Measurements from ENCODE around the gene TRAPPC2L.
"Not testable (repeated sequence)": the region's sequence is repeated elsewhere in the genome, so short reads cannot be mapped to it uniquely, and the experiment has no call there.

TRAPPC2L gene

DNA sequence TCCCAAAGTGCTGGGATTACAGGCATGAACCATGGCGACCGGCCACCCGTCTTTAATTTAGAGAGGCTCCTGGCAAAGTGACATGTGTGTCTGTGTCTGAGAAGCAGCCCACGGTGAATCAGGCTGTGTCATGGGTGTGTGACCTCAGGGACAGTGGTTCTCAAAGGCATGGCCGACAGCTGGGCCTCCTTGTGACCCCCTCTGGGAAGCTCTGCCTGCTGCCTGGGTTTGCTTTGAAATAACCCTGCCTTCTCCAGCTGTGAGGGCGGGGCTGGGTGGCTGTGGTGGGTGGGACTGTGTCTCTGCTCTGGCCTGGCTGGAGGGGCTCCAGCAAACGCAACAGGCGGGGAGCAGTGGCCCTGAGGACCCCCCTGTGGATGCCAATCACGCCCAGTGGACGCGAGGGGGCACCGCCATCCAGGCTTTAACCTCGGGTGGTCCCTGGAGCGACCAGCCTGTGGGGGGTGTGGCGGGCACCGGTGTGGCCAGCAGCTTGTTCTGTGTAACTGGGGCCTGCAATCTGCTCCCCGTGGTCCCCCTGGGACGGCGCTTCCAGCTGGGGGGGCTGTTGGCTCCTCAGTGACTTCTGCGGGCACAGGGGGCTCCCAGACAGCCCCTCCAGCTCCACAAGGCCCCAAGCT lies 36.4 kb upstream of the TRAPPC2L start:
- no peak overlapping the region for H3K27ac ChIP-seq (replicated peaks)
- H3K4me3 ChIP-seq (replicated peaks; ENCODE audit: insufficient read depth, low read length): no peak overlapping the region
- no peak for DNase-seq (ENCODE audit: low read depth in 1 of 2, low spot score in 1 of 2)
- H3K27me3 ChIP-seq (ENCODE audit: insufficient read depth, poor library complexity, severe bottlenecking): no peaks in the 10 kb centered on the region
- TF ChIP-seq POLR2AphosphoS5 (IDR thresholded peaks at IDR 0.05; ENCODE audit: low read depth): no peak

DNA sequence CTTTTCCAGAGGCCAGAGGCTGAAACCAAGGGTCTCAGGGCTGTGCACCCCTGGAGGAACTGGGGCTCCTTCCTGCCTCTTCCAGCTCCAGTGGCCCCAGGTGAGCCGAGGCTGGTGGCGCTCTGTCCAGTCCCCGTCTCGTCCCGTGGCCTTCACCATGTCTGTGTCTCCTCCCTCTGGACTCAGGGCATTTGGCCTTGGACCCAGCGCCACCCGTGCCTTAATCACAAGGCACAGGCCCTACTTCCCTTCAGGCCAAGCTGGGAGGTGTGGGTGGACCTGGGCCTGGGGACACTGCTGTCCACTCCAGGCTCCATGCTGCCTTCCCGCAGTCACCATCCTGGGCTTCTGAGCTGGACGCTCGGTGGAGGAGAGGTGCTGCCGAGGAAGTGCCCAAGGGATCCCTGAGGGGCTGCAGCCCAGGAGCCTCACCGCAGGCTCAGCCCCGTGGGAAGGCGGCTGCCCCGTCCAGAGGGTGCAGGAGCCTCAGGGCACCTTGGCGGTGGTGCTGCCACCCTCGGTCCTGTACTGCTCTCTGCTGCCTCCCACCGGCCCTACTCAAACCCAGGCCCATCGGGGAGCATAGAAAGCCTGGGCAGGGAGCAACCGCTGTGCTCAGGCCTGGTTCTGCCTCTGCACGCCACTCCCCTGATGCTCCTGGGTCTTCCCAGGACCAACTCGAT lies 35.6 kb upstream of the TRAPPC2L start:
- Histone ChIP-seq H3K27ac (replicated peaks) (no peak overlapping the region), H3K4me3 (replicated peaks; ENCODE audit: insufficient read depth, low read length) (no peak overlapping the region), H3K27me3 (ENCODE audit: insufficient read depth, poor library complexity, severe bottlenecking) (no peaks in the 10 kb centered on the region)
- no peak for DNase-seq (ENCODE audit: low read depth in 1 of 2, low spot score in 1 of 2)
- TF ChIP-seq, protein P1, sequence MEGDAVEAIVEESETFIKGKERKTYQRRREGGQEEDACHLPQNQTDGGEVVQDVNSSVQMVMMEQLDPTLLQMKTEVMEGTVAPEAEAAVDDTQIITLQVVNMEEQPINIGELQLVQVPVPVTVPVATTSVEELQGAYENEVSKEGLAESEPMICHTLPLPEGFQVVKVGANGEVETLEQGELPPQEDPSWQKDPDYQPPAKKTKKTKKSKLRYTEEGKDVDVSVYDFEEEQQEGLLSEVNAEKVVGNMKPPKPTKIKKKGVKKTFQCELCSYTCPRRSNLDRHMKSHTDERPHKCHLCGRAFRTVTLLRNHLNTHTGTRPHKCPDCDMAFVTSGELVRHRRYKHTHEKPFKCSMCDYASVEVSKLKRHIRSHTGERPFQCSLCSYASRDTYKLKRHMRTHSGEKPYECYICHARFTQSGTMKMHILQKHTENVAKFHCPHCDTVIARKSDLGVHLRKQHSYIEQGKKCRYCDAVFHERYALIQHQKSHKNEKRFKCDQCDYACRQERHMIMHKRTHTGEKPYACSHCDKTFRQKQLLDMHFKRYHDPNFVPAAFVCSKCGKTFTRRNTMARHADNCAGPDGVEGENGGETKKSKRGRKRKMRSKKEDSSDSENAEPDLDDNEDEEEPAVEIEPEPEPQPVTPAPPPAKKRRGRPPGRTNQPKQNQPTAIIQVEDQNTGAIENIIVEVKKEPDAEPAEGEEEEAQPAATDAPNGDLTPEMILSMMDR (IDR thresholded peaks at IDR 0.05; ENCODE audit: insufficient read depth, low read length): no peak
- TF ChIP-seq POLR2AphosphoS5 (IDR thresholded peaks at IDR 0.05; ENCODE audit: low read depth) (no peak), SPI1 (IDR thresholded peaks at IDR 0.05; ENCODE audit: borderline replicate concordance, low read depth) (no peak), GABPA (IDR thresholded peaks at IDR 0.05; ENCODE audit: low read depth) (no peak)
- TF ChIP-seq, protein P2, sequence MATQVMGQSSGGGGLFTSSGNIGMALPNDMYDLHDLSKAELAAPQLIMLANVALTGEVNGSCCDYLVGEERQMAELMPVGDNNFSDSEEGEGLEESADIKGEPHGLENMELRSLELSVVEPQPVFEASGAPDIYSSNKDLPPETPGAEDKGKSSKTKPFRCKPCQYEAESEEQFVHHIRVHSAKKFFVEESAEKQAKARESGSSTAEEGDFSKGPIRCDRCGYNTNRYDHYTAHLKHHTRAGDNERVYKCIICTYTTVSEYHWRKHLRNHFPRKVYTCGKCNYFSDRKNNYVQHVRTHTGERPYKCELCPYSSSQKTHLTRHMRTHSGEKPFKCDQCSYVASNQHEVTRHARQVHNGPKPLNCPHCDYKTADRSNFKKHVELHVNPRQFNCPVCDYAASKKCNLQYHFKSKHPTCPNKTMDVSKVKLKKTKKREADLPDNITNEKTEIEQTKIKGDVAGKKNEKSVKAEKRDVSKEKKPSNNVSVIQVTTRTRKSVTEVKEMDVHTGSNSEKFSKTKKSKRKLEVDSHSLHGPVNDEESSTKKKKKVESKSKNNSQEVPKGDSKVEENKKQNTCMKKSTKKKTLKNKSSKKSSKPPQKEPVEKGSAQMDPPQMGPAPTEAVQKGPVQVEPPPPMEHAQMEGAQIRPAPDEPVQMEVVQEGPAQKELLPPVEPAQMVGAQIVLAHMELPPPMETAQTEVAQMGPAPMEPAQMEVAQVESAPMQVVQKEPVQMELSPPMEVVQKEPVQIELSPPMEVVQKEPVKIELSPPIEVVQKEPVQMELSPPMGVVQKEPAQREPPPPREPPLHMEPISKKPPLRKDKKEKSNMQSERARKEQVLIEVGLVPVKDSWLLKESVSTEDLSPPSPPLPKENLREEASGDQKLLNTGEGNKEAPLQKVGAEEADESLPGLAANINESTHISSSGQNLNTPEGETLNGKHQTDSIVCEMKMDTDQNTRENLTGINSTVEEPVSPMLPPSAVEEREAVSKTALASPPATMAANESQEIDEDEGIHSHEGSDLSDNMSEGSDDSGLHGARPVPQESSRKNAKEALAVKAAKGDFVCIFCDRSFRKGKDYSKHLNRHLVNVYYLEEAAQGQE (IDR thresholded peaks at IDR 0.05; ENCODE audit: insufficient replicate concordance, low read depth): no peak

DNA sequence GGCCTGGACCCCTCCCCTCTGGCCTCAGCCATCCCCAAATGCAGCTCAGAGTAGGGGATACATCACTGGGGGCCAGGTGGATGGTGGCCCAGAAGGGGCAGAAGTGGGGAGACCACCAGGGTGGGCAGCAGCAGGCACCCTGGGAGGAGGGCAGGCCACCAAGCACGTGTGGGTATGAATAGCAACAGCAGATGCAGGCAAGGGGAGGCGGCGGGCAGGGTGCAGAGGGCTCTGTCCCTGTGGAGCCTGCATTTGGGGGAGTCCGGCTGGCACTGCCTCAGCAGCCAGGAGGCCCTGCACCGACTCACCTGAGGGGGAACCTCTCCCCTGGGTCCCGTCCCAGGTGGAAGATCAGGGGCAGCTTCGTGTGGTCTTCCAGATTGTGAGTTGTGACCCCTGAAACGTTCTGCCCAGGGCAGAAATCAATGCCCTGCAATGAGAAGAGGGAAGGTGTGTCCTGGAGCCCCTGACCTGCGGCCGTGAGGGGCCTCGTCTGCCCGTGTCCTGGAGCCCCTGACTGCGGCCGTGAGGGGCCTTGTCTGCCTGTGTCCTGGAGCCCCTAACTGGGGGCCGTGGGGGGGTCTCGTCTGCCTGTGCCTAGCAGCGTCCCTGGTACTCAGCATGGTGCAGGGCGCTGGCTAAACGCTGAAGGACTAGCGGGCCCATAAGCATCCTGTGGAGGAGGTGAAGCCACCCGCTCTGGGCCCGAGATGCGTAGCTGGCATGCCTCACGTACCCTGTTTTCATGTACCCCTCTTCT lies 34.5 kb upstream of the TRAPPC2L start:
- H3K27ac ChIP-seq (replicated peaks): no peak overlapping the region
- H3K27me3 ChIP-seq (ENCODE audit: insufficient read depth, poor library complexity, severe bottlenecking): no peaks in the 10 kb centered on the region
- no peak for DNase-seq (ENCODE audit: low read depth in 1 of 2, low spot score in 1 of 2)
- H3K4me3 ChIP-seq (replicated peaks; ENCODE audit: insufficient read depth, low read length): no peak overlapping the region
- TF ChIP-seq SPI1 (IDR thresholded peaks at IDR 0.05; ENCODE audit: borderline replicate concordance, low read depth) (no peak), GABPA (IDR thresholded peaks at IDR 0.05; ENCODE audit: low read depth) (no peak), POLR2AphosphoS5 (IDR thresholded peaks at IDR 0.05; ENCODE audit: low read depth) (no peak)
- TF ChIP-seq, protein P2 (IDR thresholded peaks at IDR 0.05; ENCODE audit: insufficient replicate concordance, low read depth): no peak
- TF ChIP-seq, protein P1 (IDR thresholded peaks at IDR 0.05; ENCODE audit: insufficient read depth, low read length): no peak

DNA sequence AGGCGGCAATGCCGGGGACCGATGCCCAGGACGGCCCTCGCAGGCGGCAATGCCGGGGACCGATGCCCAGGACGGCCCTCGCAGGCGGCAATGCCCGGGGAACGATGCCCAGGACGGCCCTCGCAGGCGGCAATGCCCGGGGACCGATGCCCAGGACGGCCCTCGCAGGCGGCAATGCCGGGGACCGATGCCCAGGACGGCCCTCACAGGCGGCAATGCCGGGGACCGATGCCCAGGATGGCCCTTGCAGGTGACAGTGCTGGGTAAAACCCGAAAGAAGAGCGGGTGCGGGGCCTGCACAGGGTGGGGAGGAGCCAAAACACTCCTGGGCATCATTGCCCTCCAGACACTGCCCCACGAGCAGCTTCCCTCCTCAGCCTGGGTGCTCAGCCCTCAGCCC lies 33.3 kb upstream of the TRAPPC2L start:
- not testable (repeated sequence) for H3K27me3 ChIP-seq (ENCODE audit: insufficient read depth, poor library complexity, severe bottlenecking); H3K4me3 ChIP-seq (replicated peaks; ENCODE audit: insufficient read depth, low read length); H3K27ac ChIP-seq (replicated peaks); DNase-seq (ENCODE audit: low read depth in 1 of 2, low spot score in 1 of 2)

All from HL-60 (cell line).